Measurements from ENCODE around the gene IQGAP2.
A peak's percentile ranks its signal among the peaks of the same experiment; 100 is the strongest.
"Not testable (repeated sequence)": the region's sequence is repeated elsewhere in the genome, so short reads cannot be mapped to it uniquely, and the experiment has no call there.

Gene IQGAP2

DNA sequence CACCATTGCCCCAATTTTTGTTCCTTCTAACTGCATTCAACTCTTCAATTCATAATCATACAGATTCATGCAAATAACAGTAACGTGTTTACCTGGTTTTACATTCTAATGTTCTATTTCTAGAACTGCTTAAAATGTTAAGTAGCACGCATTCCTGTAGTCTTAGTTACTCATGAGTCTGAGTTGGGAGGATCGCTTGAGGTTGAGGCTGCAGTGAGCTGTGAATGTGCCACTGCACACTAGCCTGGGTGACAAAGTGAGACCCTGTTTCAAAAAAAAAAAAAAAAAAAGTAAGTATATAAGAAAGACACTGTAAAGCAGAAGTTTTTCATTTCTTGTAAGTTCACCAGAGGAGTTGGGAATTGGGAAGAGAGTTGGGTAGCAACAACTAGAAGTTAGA, 114.2 kb downstream of the IQGAP2 start:
- no CpG with 5 or more reads among the region's 3 CpGs for WGBS (ENCODE audit: extremely low coverage, insufficient coverage, insufficient read length)
- Histone ChIP-seq H2BK120ac (ENCODE audit: insufficient read depth, low read length, poor library complexity) (no peak overlapping the region), H2BK5ac (ENCODE audit: low read depth, low read length, poor library complexity) (no peak overlapping the region), H3K4me3 (ENCODE audit: low read depth, low read length) (no peak overlapping the region), H3K23ac (ENCODE audit: low read length) (no peak overlapping the region), H4K8ac (ENCODE audit: low read depth, low read length) (no peak overlapping the region), H4K91ac (ENCODE audit: low read depth, low read length) (no peak overlapping the region), H3K27me3 (ENCODE audit: insufficient read depth, low read length) (no peaks in the 10 kb centered on the region), H3K18ac (ENCODE audit: low read length) (no peak overlapping the region), H3K27ac (ENCODE audit: low read depth, low read length) (no peak overlapping the region), H3K9ac (ENCODE audit: low read length) (no peak overlapping the region), H3K79me1 (ENCODE audit: low read length) (peaks cover 3% of the 10 kb centered on the region), H2AFZ (ENCODE audit: insufficient read depth, low read length, poor library complexity) (no peak overlapping the region), H3K4me2 (ENCODE audit: low read length) (no peak overlapping the region), H2BK12ac (ENCODE audit: low read length) (no peak overlapping the region), H3K14ac (ENCODE audit: low read length) (no peak overlapping the region), H3K4me1 (ENCODE audit: control insufficient read depth in 1 of 2, insufficient read depth in 2 of 2, low read length in 2 of 2) (peaks cover 0 to 4% of the 10 kb centered on the region in 2 experiments), H4K12ac (ENCODE audit: low read depth, low read length) (no peak overlapping the region), H3K9me3 (ENCODE audit: insufficient read depth, low read depth, low read length) (peaks cover 4% of the 10 kb centered on the region), H3K79me2 (ENCODE audit: control insufficient read depth, insufficient read depth, low read length, poor library complexity) (no peaks in the 10 kb centered on the region), H3K36me3 (ENCODE audit: control insufficient read depth in 1 of 2, insufficient read depth in 2 of 2, low read length in 2 of 2) (no peaks in the 10 kb centered on the region), H2AK5ac (ENCODE audit: low read length) (no peak overlapping the region), H3K4ac (ENCODE audit: low read depth, low read length) (no peak overlapping the region)
- DNase-seq: no peak

DNA sequence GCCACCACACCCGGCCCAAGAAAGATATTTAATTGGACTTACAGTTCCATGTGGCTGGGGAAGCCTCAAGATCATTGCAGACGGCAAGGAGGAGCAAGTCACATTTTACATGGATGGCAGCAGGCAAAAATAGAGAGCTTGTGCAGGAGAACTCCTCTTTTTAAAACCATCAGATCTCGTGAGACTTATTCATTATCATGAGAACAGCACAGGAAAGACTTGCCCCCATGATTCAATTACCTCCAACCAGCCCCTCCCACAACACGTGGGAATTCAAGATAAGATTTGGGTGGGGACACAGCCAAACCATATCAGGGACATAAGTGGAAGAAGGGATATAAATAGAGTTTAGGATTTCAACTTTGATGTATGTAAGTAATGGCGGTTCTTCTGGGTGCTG, 115.2 kb downstream of the IQGAP2 start:
- not testable (repeated sequence) for H3K27ac ChIP-seq (ENCODE audit: low read depth, low read length); H3K4me3 ChIP-seq (ENCODE audit: low read depth, low read length); H4K8ac ChIP-seq (ENCODE audit: low read depth, low read length); H3K4ac ChIP-seq (ENCODE audit: low read depth, low read length); H3K9ac ChIP-seq (ENCODE audit: low read length); H3K23ac ChIP-seq (ENCODE audit: low read length); H2AK5ac ChIP-seq (ENCODE audit: low read length); H3K14ac ChIP-seq (ENCODE audit: low read length); H3K4me2 ChIP-seq (ENCODE audit: low read length); H3K27me3 ChIP-seq (ENCODE audit: insufficient read depth, low read length); H3K4me1 ChIP-seq (ENCODE audit: control insufficient read depth in 1 of 2, insufficient read depth in 2 of 2, low read length in 2 of 2); H4K12ac ChIP-seq (ENCODE audit: low read depth, low read length); H2BK12ac ChIP-seq (ENCODE audit: low read length); H3K9me3 ChIP-seq (ENCODE audit: insufficient read depth, low read depth, low read length); H2AFZ ChIP-seq (ENCODE audit: insufficient read depth, low read length, poor library complexity); H3K79me2 ChIP-seq (ENCODE audit: control insufficient read depth, insufficient read depth, low read length, poor library complexity); DNase-seq; H2BK120ac ChIP-seq (ENCODE audit: insufficient read depth, low read length, poor library complexity); H4K91ac ChIP-seq (ENCODE audit: low read depth, low read length); H3K79me1 ChIP-seq (ENCODE audit: low read length); H3K36me3 ChIP-seq (ENCODE audit: control insufficient read depth in 1 of 2, insufficient read depth in 2 of 2, low read length in 2 of 2); H3K18ac ChIP-seq (ENCODE audit: low read length); H2BK5ac ChIP-seq (ENCODE audit: low read depth, low read length, poor library complexity)
- no CpG with 5 or more reads among the region's 5 CpGs for WGBS (ENCODE audit: extremely low coverage, insufficient coverage, insufficient read length)

DNA sequence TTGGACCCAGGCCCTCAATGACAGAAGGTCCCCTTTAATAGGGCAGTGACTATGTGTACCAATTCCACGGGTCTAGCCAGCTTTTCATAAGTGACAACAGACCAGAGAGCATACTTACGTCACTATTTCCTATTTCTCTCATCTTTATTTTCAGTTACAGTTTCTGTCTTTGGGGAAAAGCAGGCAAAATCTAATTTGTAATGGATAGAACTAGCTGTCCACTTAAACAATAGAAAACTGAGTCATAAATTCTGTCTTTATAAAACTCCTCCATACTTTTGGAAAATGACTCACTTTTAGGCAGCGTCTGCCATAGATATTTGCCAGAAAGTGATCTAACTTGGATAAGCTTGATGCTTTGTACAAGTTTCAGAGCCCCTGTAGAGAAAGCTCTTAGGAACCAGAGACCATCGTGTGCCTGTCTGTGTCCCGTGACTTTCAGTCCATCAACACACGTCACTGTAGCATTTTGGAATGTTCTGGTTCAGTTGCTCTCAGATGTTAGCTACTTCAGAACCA, 118.2 kb downstream of the IQGAP2 start:
- Histone ChIP-seq H2AK5ac (ENCODE audit: low read length) (no peak overlapping the region), H3K4me1 (ENCODE audit: control insufficient read depth in 1 of 2, insufficient read depth in 2 of 2, low read length in 2 of 2) (no peaks in the 10 kb centered on the region), H2BK120ac (ENCODE audit: insufficient read depth, low read length, poor library complexity) (no peak overlapping the region), H3K9ac (ENCODE audit: low read length) (no peak overlapping the region), H3K9me3 (ENCODE audit: insufficient read depth, low read depth, low read length) (peaks cover 4% of the 10 kb centered on the region), H4K91ac (ENCODE audit: low read depth, low read length) (no peak overlapping the region), H2AFZ (ENCODE audit: insufficient read depth, low read length, poor library complexity) (no peak overlapping the region), H3K18ac (ENCODE audit: low read length) (no peak overlapping the region), H4K8ac (ENCODE audit: low read depth, low read length) (no peak overlapping the region), H2BK5ac (ENCODE audit: low read depth, low read length, poor library complexity) (no peak overlapping the region), H4K12ac (ENCODE audit: low read depth, low read length) (no peak overlapping the region), H3K4ac (ENCODE audit: low read depth, low read length) (no peak overlapping the region), H3K36me3 (ENCODE audit: control insufficient read depth in 1 of 2, insufficient read depth in 2 of 2, low read length in 2 of 2) (no peaks in the 10 kb centered on the region), H3K4me2 (ENCODE audit: low read length) (no peak overlapping the region), H3K14ac (ENCODE audit: low read length) (no peak overlapping the region), H3K23ac (ENCODE audit: low read length) (no peak overlapping the region), H2BK12ac (ENCODE audit: low read length) (no peak overlapping the region), H3K79me1 (ENCODE audit: low read length) (peaks cover 8% of the 10 kb centered on the region), H3K27me3 (ENCODE audit: insufficient read depth, low read length) (no peaks in the 10 kb centered on the region), H3K79me2 (ENCODE audit: control insufficient read depth, insufficient read depth, low read length, poor library complexity) (no peaks in the 10 kb centered on the region), H3K4me3 (ENCODE audit: low read depth, low read length) (no peak overlapping the region), H3K27ac (ENCODE audit: low read depth, low read length) (peak overlapping the region; percentile 57)
- DNase-seq: peak; percentile 15 to 56
- WGBS (ENCODE audit: extremely low coverage, insufficient coverage, insufficient read length): no CpG with 5 or more reads among the region's 6 CpGs

DNA sequence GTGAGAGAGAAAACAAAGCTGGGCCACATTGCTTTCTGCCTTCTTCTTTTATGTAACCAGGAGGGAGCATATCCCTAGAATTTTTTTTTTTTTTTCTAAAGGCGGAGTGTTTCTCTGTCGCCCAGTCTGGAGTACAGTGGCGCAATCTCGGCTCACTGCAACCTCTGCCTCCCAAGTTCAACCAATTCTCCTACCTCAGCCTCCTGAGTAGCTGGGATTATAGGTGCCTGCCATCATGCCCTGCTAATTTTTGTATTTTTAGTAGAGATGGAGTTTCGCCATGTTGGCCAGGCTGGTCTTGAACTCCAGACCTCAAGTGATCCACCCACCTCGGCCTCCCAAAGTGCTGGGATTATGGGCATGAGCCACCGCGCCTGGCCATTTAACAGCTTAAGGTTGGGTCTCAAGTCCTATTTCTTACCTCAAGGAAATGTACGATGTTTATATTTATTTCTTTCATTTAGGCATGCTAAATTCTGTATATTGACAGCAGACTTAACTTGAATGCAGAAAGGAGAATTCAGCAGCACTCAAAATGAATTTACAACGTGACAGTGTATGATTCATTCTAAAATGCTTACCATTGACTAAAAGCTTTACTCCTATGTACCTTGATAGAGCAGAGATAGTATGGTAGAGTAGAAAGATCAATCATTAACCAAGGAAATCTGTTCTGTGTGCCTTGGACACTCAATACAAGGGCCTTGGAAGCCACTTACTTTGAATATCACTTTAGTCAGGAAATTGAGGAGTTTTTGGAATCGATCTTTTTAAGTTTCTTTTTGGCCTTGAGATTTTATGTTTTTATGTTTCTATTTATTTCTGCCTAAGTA, 119.2 kb downstream of the IQGAP2 start:
- Histone ChIP-seq H3K79me2 (ENCODE audit: control insufficient read depth, insufficient read depth, low read length, poor library complexity) (no peaks in the 10 kb centered on the region), H3K4me2 (ENCODE audit: low read length) (no peak overlapping the region), H3K4me3 (ENCODE audit: low read depth, low read length) (no peak overlapping the region), H3K4ac (ENCODE audit: low read depth, low read length) (no peak overlapping the region), H2BK5ac (ENCODE audit: low read depth, low read length, poor library complexity) (no peak overlapping the region), H3K14ac (ENCODE audit: low read length) (no peak overlapping the region), H2AFZ (ENCODE audit: insufficient read depth, low read length, poor library complexity) (no peak overlapping the region), H2BK120ac (ENCODE audit: insufficient read depth, low read length, poor library complexity) (no peak overlapping the region), H3K9me3 (ENCODE audit: insufficient read depth, low read depth, low read length) (peaks cover 4% of the 10 kb centered on the region), H4K91ac (ENCODE audit: low read depth, low read length) (no peak overlapping the region), H3K79me1 (ENCODE audit: low read length) (peaks cover 10% of the 10 kb centered on the region), H3K36me3 (ENCODE audit: control insufficient read depth in 1 of 2, insufficient read depth in 2 of 2, low read length in 2 of 2) (no peaks in the 10 kb centered on the region), H2BK12ac (ENCODE audit: low read length) (no peak overlapping the region), H3K9ac (ENCODE audit: low read length) (no peak overlapping the region), H3K4me1 (ENCODE audit: control insufficient read depth in 1 of 2, insufficient read depth in 2 of 2, low read length in 2 of 2) (peaks cover 3 to 6% of the 10 kb centered on the region in 2 experiments), H3K23ac (ENCODE audit: low read length) (no peak overlapping the region), H2AK5ac (ENCODE audit: low read length) (no peak overlapping the region), H3K27me3 (ENCODE audit: insufficient read depth, low read length) (no peaks in the 10 kb centered on the region), H4K8ac (ENCODE audit: low read depth, low read length) (no peak overlapping the region), H3K27ac (ENCODE audit: low read depth, low read length) (no peak overlapping the region), H4K12ac (ENCODE audit: low read depth, low read length) (no peak overlapping the region), H3K18ac (ENCODE audit: low read length) (no peak overlapping the region)
- no CpG with 5 or more reads among the region's 11 CpGs for WGBS (ENCODE audit: extremely low coverage, insufficient coverage, insufficient read length)
- DNase-seq: no peak

Measured in trophoblast cell (in vitro differentiated cells and primary cell).